ENCODE results near the gene SEC11A.

GRCh38 chr15:84668221-84668982 lies 47.5 kb downstream of the SEC11A start:
- TF ChIP-seq CTCF (IDR thresholded peaks at IDR 0.05; ENCODE audit: borderline replicate concordance, extremely low read depth, low read length, poor library complexity, severe bottlenecking) (no peak), EZH2 (IDR thresholded peaks at IDR 0.05; ENCODE audit: borderline replicate concordance, low read depth, low read length, severe bottlenecking) (no peak)
